Smooth muscle cell (in vitro differentiated cells): ENCODE results near the gene SMIM45.

Experiments used
- DNase-seq: peaks from one replicate; lab custom pipeline; 2025; ENCODE audit not compliant: unreplicated experiment; lab: John Stamatoyannopoulos, UW
- H2AFZ ChIP-seq: fragments of 200-600 bp; sonication (generic); 2 replicates; pipeline ENCODE4 v1.6.0; 2016; ENCODE audit warnings: antibody characterized with exemption, low read depth, mild to moderate bottlenecking
- H3F3A ChIP-seq: fragments of 200-600 bp; sonication (generic); 2 replicates; pipeline ENCODE4 v1.6.0; 2017; ENCODE audit warnings: antibody characterized with exemption, low read depth
- H3K27ac ChIP-seq: fragments of 200-600 bp; sonication (generic); 2 replicates; pipeline ENCODE4 v1.5.1; 2016; ENCODE audit warnings: low read depth, mild to moderate bottlenecking
- H3K27me3 ChIP-seq: fragments of 200-600 bp; sonication (generic); 2 replicates; pipeline ENCODE4 v1.6.1; 2016; ENCODE audit warnings: low read depth, mild to moderate bottlenecking
- H3K36me3 ChIP-seq: fragments of 200-600 bp; sonication (generic); 2 replicates; pipeline ENCODE4 v1.5.1; 2016; ENCODE audit warnings: low read depth
- H3K4me1 ChIP-seq: fragments of 200-600 bp; sonication (generic); 2 replicates; pipeline ENCODE4 v1.5.1; 2016; ENCODE audit warnings: low read depth
- H3K4me2 ChIP-seq: fragments of 200-600 bp; sonication (generic); 2 replicates; pipeline ENCODE4 v1.6.0; 2016; ENCODE audit warnings: mild to moderate bottlenecking
- H3K4me3 ChIP-seq: fragments of 200-600 bp; sonication (generic); 2 replicates; pipeline ENCODE4 v1.5.1; 2016; ENCODE audit warnings: mild to moderate bottlenecking
- H3K79me2 ChIP-seq: fragments of 200-600 bp; sonication (generic); 2 replicates; pipeline ENCODE4 v1.6.0; 2016; ENCODE audit warnings: low read depth, mild to moderate bottlenecking
- H3K9ac ChIP-seq: fragments of 200-600 bp; sonication (generic); 2 replicates; pipeline ENCODE4 v1.6.0; 2016; ENCODE audit warnings: low read depth
- H3K9me3 ChIP-seq: fragments of 200-600 bp; sonication (generic); replicated peaks from 2 replicates; pipeline ENCODE4 v1.5.1; 2016; ENCODE audit warnings: low read depth
- H4K20me1 ChIP-seq: fragments of 200-600 bp; sonication (generic); 2 replicates; pipeline ENCODE4 v1.6.0; 2016; ENCODE audit warnings: low read depth
- WGBS: methylation state at CpG from one replicate; pipeline ENCODE4 v1.1.7; 2016; ENCODE audit warnings: low lambda C conversion rate; 5-methylcytosine and 5-hydroxymethylcytosine counted together
- TF ChIP-seq, protein P1 (sequence below): fragments of 200-600 bp; sonication (generic); IDR thresholded peaks from 2 replicates; pipeline ENCODE4 v1.5.1; 2017; ENCODE audit warnings: borderline replicate concordance, mild to moderate bottlenecking, antibody characterized with exemption; ENCODE audit not compliant: insufficient read depth, poor library complexity, severe bottlenecking

The SMIM45 gene

DNA sequence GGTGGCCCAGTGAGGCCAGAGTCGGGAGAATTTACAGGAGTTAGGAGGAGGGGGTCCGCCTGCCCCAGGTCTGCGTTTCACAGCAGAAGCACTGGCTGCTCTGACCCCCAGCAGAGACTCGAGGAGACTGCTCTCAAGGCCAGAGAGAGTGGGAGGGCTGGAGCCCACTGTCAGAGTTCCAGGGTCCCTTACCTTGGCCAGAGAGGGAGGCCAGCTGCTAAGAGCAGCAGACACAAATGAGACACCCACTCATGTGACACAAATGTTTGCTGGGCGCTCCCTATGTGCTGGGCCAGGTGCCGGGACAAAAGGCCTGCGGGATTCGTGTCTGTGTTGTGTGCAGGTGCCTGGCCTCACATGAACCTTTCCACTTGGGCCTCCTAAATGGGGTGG lies 22.5 kb upstream of the SMIM45 start:
- WGBS = 90% methylated on average over 7 of the region's 8 CpGs
- H4K20me1 ChIP-seq = no peaks in the 10 kb centered on the region

DNA sequence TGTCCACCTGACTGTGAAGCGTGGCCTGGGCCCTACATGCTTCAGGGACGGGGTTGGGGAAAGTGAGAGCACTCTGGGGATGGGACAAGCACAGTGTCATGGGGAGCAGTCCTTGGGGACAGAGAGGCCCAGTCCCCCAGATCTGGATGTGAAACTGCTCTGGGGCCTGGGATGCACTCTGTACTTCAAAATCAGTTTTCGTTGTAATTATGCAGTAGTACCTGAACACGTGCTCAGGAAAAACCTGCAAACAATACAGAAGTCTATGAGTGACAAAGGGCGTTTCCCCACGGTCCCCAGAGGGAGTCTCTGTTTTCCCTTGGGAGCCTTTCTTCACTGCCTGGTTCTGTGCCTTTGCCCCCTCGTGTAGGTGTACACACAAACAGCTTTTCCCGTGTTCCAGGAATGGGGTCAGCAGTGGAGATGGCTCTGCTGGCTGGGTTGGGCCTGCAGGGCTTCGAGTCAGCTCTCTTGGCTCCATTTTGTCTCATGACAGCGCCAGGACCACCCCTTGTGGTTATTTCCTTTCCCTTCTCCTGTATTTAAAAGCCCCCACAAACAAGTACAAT lies 20.2 kb upstream of the SMIM45 start:
- TF ChIP-seq, protein P1, sequence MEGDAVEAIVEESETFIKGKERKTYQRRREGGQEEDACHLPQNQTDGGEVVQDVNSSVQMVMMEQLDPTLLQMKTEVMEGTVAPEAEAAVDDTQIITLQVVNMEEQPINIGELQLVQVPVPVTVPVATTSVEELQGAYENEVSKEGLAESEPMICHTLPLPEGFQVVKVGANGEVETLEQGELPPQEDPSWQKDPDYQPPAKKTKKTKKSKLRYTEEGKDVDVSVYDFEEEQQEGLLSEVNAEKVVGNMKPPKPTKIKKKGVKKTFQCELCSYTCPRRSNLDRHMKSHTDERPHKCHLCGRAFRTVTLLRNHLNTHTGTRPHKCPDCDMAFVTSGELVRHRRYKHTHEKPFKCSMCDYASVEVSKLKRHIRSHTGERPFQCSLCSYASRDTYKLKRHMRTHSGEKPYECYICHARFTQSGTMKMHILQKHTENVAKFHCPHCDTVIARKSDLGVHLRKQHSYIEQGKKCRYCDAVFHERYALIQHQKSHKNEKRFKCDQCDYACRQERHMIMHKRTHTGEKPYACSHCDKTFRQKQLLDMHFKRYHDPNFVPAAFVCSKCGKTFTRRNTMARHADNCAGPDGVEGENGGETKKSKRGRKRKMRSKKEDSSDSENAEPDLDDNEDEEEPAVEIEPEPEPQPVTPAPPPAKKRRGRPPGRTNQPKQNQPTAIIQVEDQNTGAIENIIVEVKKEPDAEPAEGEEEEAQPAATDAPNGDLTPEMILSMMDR = no peak
- Histone ChIP-seq H3F3A (no peaks in the 10 kb centered on the region), H3K4me3 (no peak overlapping the region), H3K27ac (no peak overlapping the region), H3K9me3 (no peaks in the 10 kb centered on the region), H3K36me3 (no peaks in the 10 kb centered on the region), H2AFZ (no peak overlapping the region), H3K4me1 (no peaks in the 10 kb centered on the region), H3K9ac (no peak overlapping the region), H3K4me2 (no peak overlapping the region), H4K20me1 (no peaks in the 10 kb centered on the region), H3K27me3 (peaks cover 6% of the 10 kb centered on the region), H3K79me2 (no peaks in the 10 kb centered on the region)
- WGBS = 90% methylated on average over 10 of the region's 10 CpGs
- DNase-seq = no peak

More for the DNA sequence above, 22.5 kb upstream of the SMIM45 start:
- no peaks in the 10 kb centered on the region for H3K36me3 ChIP-seq
- no peak overlapping the region for H2AFZ ChIP-seq
- H3F3A ChIP-seq = no peaks in the 10 kb centered on the region
- no peaks in the 10 kb centered on the region for H3K9me3 ChIP-seq
- H3K4me3 ChIP-seq = no peak overlapping the region
- H3K9ac ChIP-seq = no peak overlapping the region
- TF ChIP-seq, protein P1 = no peak
- no peak overlapping the region for H3K4me2 ChIP-seq
- no peak overlapping the region for H3K27ac ChIP-seq
- no peaks in the 10 kb centered on the region for H3K79me2 ChIP-seq
- peaks cover 26% of the 10 kb centered on the region for H3K27me3 ChIP-seq
- no peak for DNase-seq
- H3K4me1 ChIP-seq = peaks cover 3% of the 10 kb centered on the region

DNA sequence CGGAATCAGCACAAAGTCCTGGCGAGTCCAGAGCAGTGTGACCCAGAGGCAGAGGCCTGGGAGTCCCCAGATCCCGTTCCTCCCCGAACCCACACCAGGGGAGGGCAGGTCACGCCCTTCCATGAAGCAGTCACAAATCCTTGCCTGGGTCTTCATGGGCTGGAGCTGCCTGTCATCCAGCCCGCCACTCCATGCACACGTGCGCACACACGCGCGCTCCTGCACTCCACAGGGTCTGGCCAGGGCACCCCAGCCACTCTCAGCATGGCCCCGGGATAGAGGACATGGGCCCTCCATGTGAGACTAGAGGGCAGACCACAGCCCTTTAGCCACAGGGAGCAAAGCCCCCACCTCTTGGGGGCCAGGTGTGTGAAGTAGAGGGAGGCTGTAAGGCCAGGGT lies 19.6 kb upstream of the SMIM45 start:
- no peaks in the 10 kb centered on the region for H3F3A ChIP-seq
- H3K9ac ChIP-seq = no peak overlapping the region
- no peak overlapping the region for H3K4me2 ChIP-seq
- over 99% methylated on average over 12 of the region's 12 CpGs for WGBS
- no peaks in the 10 kb centered on the region for H3K4me1 ChIP-seq
- no peaks in the 10 kb centered on the region for H3K9me3 ChIP-seq
- peaks cover under 1% of the 10 kb centered on the region for H3K27me3 ChIP-seq
- DNase-seq = no peak
- TF ChIP-seq, protein P1 = no peak
- H3K36me3 ChIP-seq = no peaks in the 10 kb centered on the region
- no peak overlapping the region for H3K4me3 ChIP-seq
- no peak overlapping the region for H3K27ac ChIP-seq
- no peaks in the 10 kb centered on the region for H4K20me1 ChIP-seq
- no peaks in the 10 kb centered on the region for H3K79me2 ChIP-seq
- no peak overlapping the region for H2AFZ ChIP-seq

DNA sequence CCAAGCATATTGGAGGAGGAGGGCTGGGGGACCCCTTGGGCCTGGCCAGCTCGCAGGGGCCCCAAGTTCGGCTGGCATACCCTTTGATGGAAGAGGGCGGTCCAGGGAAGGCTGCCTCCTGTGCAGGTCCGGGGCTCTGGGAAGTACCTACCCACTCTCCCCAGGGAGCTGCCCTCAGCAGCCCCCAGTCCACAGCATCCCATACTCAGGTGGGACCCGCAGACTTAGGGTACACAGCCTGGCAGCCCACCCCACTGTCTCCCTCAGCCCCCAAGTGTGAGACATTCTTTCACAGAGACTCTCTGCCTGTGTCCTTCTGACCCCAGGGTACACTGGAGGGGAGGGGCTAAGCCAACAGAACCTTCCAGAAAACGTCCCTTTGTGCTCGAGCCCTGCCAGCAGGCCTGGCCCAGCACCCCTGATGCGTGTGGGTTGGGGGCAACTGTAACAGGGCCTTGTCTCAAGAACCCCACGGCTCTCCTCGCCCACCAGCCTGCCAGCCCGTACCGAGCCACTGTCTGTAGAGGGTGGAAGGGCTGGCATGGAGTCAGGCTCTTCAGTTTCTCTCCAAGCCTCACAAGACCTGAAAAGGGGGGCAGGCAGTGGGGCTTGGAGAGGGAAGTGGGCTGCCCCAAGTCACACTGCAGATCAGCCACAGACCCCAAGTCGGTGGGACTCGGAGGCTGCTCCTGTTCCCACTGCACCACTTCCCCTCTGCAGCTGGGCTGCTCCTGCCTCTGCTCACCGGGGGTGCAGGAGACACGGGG lies 18.4 kb upstream of the SMIM45 start:
- H2AFZ ChIP-seq = no peak overlapping the region
- H3K36me3 ChIP-seq = no peaks in the 10 kb centered on the region
- H3K4me1 ChIP-seq = no peaks in the 10 kb centered on the region
- no peak overlapping the region for H3K4me3 ChIP-seq
- H3K27ac ChIP-seq = no peak overlapping the region
- no peak overlapping the region for H3K9ac ChIP-seq
- WGBS = 93% methylated on average over 16 of the region's 16 CpGs
- no peaks in the 10 kb centered on the region for H3K79me2 ChIP-seq
- no peaks in the 10 kb centered on the region for H4K20me1 ChIP-seq
- TF ChIP-seq, protein P1 = no peak
- H3F3A ChIP-seq = no peaks in the 10 kb centered on the region
- H3K27me3 ChIP-seq = no peaks in the 10 kb centered on the region
- DNase-seq = no peak
- H3K9me3 ChIP-seq = no peaks in the 10 kb centered on the region
- H3K4me2 ChIP-seq = no peak overlapping the region
